Type B pancreatic cell (in vitro differentiated cells): ENCODE results near the gene IQCK. TPM values are rescaled to one million over a fixed set of nuclear protein-coding genes. Genes with fewer than 3 reads are reported as not detected.

Experiments used
- DNase-seq: peaks from one replicate; pipeline ENCODE4 v3.0.0; 2021; ENCODE audit warnings: mixed read lengths; ENCODE audit not compliant: unreplicated experiment; ENCODE audit errors: extremely low spot score
- H3K27ac Mint-ChIP-seq: 2 replicates; pipeline ENCODE4 v1.8.0; 2021; ENCODE audit warnings: mild to moderate bottlenecking, mixed read lengths
- H3K27me3 Mint-ChIP-seq: 2 replicates; pipeline ENCODE4 v1.8.0; 2021; ENCODE audit warnings: mixed read lengths
- H3K36me3 Mint-ChIP-seq: 2 replicates; pipeline ENCODE4 v1.8.0; 2021; ENCODE audit warnings: mixed read lengths
- H3K4me1 Mint-ChIP-seq: one replicate; pipeline ENCODE4 v1.8.0; 2021; ENCODE audit warnings: mixed read lengths; ENCODE audit not compliant: unreplicated experiment
- H3K4me3 Mint-ChIP-seq: 2 replicates; pipeline ENCODE4 v1.8.0; 2021; ENCODE audit warnings: mild to moderate bottlenecking, mixed read lengths
- H3K9me3 Mint-ChIP-seq: 2 replicates; pipeline ENCODE4 v1.8.0; 2021; ENCODE audit warnings: mixed read lengths
- CTCF ChIP-seq: fragments of 200-600 bp; sonication (generic); conservative IDR thresholded peaks from 2 replicates; pipeline ENCODE4 v1.5.0; 2021; ENCODE audit warnings: antibody characterized with exemption, mild to moderate bottlenecking
- total RNA-seq: library from RNA; stranded (reverse); gene quantifications from 2 replicates; pipeline ENCODE4 v1.2.1, GENCODE V29; 2021; ENCODE audit warnings: low replicate concordance

IQCK gene
- total RNA-seq, 1 donor from 2014 or later = 23.0 TPM

GRCh38 chr16:19868421-19868820 lies 150.3 kb downstream of the IQCK start:
- Mint-ChIP-seq H3K4me3 (no peak overlapping the region), H3K27ac (no peak overlapping the region), H3K9me3 (no peaks in the 10 kb centered on the region), H3K27me3 (no peaks in the 10 kb centered on the region), H3K4me1 (no peaks in the 10 kb centered on the region), H3K36me3 (peaks cover 15% of the 10 kb centered on the region)
- DNase-seq = no peak
- no peak for TF ChIP-seq CTCF

DNA sequence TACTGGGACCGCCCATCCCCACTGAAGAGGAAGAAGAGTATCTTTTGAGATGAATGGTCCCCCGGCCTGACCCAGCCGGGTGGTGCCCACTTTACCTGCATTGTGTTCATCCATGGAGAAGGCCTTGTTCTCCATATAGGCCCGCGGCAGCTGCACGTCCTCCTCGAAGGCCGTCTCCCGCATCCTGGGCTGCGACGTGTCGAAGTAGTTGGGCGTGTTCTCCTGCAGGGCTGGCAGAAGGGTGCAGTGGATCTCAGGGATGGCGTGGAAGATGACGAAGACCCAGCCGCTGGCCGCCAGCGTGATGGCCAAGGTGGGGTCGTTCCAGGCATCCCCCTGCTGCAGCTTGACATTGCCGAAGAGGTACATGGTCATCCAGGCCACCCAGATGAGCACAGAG lies 153.7 kb downstream of the IQCK start:
- no peak overlapping the region for H3K4me3 Mint-ChIP-seq
- peaks cover 8% of the 10 kb centered on the region for H3K4me1 Mint-ChIP-seq
- H3K27me3 Mint-ChIP-seq = no peaks in the 10 kb centered on the region
- no peak for TF ChIP-seq CTCF
- no peaks in the 10 kb centered on the region for H3K9me3 Mint-ChIP-seq
- peaks cover 18% of the 10 kb centered on the region for H3K36me3 Mint-ChIP-seq
- no peak for DNase-seq
- no peak overlapping the region for H3K27ac Mint-ChIP-seq

- no peak for TF ChIP-seq CTCF
- no peaks in the 10 kb centered on the region for H3K9me3 Mint-ChIP-seq
- peaks cover 18% of the 10 kb centered on the region for H3K36me3 Mint-ChIP-seq
- DNase-seq = no peak
- no peak overlapping the region for H3K4me3 Mint-ChIP-seq
- no peaks in the 10 kb centered on the region for H3K27me3 Mint-ChIP-seq
- no peak overlapping the region for H3K27ac Mint-ChIP-seq
- H3K4me1 Mint-ChIP-seq = peaks cover 10% of the 10 kb centered on the region
Measured at GRCh38 chr16:19872179-19872863, 154.2 kb downstream of the IQCK start.

DNA sequence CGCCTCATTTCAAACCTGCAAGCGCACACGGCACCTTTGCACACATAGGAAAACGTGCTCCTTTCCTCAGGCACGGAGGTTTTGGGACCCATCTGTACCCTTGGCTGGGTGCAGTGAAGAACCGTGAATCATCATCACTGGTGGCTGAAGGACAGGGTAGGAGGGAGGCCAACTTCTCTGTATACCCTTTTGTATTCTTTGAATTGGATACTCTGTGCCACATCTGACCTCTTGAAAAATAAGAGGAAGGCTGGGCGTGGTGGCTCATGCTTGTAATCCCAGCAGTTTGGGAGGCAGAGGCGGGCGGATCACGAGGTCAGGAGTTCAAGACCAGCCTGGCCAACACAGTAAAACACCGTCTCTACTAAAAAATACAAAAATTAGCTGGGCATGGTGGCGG lies 154.9 kb downstream of the IQCK start:
- DNase-seq = no peak
- peaks cover 18% of the 10 kb centered on the region for H3K36me3 Mint-ChIP-seq
- no peaks in the 10 kb centered on the region for H3K9me3 Mint-ChIP-seq
- no peak for TF ChIP-seq CTCF
- H3K4me1 Mint-ChIP-seq = peaks cover 10% of the 10 kb centered on the region
- H3K27ac Mint-ChIP-seq = no peak overlapping the region
- no peak overlapping the region for H3K4me3 Mint-ChIP-seq
- no peaks in the 10 kb centered on the region for H3K27me3 Mint-ChIP-seq

- peaks cover 11% of the 10 kb centered on the region for H3K4me1 Mint-ChIP-seq
- H3K27ac Mint-ChIP-seq = no peak overlapping the region
- H3K4me3 Mint-ChIP-seq = no peak overlapping the region
- no peak for DNase-seq
- H3K9me3 Mint-ChIP-seq = no peaks in the 10 kb centered on the region
- H3K27me3 Mint-ChIP-seq = no peaks in the 10 kb centered on the region
- peaks cover 15% of the 10 kb centered on the region for H3K36me3 Mint-ChIP-seq
- TF ChIP-seq CTCF = no peak
Measured at GRCh38 chr16:19874026-19874425, 156.0 kb downstream of the IQCK start.
